Coronary artery (tissue), 2 donors: ENCODE measurements around the gene SYNC.

ENCODE experiments used
- DNase-seq: peaks from one replicate; pipeline ENCODE4 v3.0.0-alpha.2; 2017; ENCODE audit warnings: low spot score
- H3K27ac ChIP-seq, 2 donors: fragments of 200-600 bp; sonication (generic); one replicate each; pipeline ENCODE4 v1.5.1; 2016 to 2019
- H3K4me3 ChIP-seq: fragments of 200-600 bp; sonication (generic); 2 replicates; pipeline ENCODE4 v1.5.1; 2016; ENCODE audit warnings: mild to moderate bottlenecking, moderate library complexity
- CTCF ChIP-seq: fragments of 200-600 bp; sonication (generic); IDR thresholded peaks from one replicate; pipeline ENCODE4 v1.5.1; 2019; ENCODE audit warnings: antibody characterized with exemption

SYNC gene

GRCh38 chr1:32702599-32703478 is at the start of gene SYNC:
TSS of gene SYNC (minus strand) at chr1:32702770. CDS start at chr1:32702660, 110 bp downstream.
- Histone ChIP-seq H3K4me3 (peak within 1 kb of the TSS; percentile 77), H3K27ac (peak within 1 kb of the TSS; percentile 91 to 98)
- peak; percentile 83 for DNase-seq
- TF ChIP-seq CTCF = no peak

GRCh38 chr1:32749771-32750170 is 47.2 kb upstream of the SYNC start:
- DNase-seq = no peak
- H3K4me3 ChIP-seq = no peak overlapping the region
- TF ChIP-seq CTCF = no peak
- no peak overlapping the region for H3K27ac ChIP-seq

GRCh38 chr1:32749332-32749731 is 46.8 kb upstream of the SYNC start:
- H3K27ac ChIP-seq = no peak overlapping the region
- no peak for DNase-seq
- H3K4me3 ChIP-seq = no peak overlapping the region
- TF ChIP-seq CTCF = no peak

- Histone ChIP-seq H3K27ac (no peak overlapping the region), H3K4me3 (no peak overlapping the region)
- DNase-seq = no peak
- TF ChIP-seq CTCF = no peak
Observed at GRCh38 chr1:32748926-32749325, 46.4 kb upstream of the SYNC start.

- H3K4me3 ChIP-seq = no peak overlapping the region
- no peak for DNase-seq
- no peak for TF ChIP-seq CTCF
- no peak overlapping the region for H3K27ac ChIP-seq
Observed at GRCh38 chr1:32748348-32748747, 45.8 kb upstream of the SYNC start.

GRCh38 chr1:32746130-32746529 is 43.6 kb upstream of the SYNC start:
- H3K27ac ChIP-seq = no peak overlapping the region
- H3K4me3 ChIP-seq = no peak overlapping the region
- TF ChIP-seq CTCF = no peak
- DNase-seq = no peak

GRCh38 chr1:32744071-32744425 is 41.5 kb upstream of the SYNC start:
- no peak overlapping the region for H3K27ac ChIP-seq
- TF ChIP-seq CTCF = no peak
- H3K4me3 ChIP-seq = no peak overlapping the region
- DNase-seq = no peak
